HUES6 (cell line): ENCODE measurements around the gene ANO4.

Experiments
- H3K27ac ChIP-seq: 2 replicates; pipeline ENCODE4 v1.7.0; 2013; ENCODE audit warnings: low read depth, mild to moderate bottlenecking, low read length, inconsistent platforms
- H3K27me3 ChIP-seq: 2 replicates; pipeline ENCODE4 v1.6.1; 2013; ENCODE audit warnings: low read length; ENCODE audit not compliant: control insufficient read depth, insufficient read depth
- H3K36me3 ChIP-seq: 2 replicates; pipeline ENCODE4 v1.6.1; 2013; ENCODE audit warnings: low read length; ENCODE audit not compliant: control insufficient read depth, insufficient read depth
- H3K4me1 ChIP-seq: 2 replicates; pipeline ENCODE4 v1.6.1; 2013; ENCODE audit warnings: low read length; ENCODE audit not compliant: control insufficient read depth, insufficient read depth
- H3K4me3 ChIP-seq: 2 replicates; pipeline ENCODE4 v1.5.1; 2013; ENCODE audit warnings: low read depth, low read length
- H3K9ac ChIP-seq: one replicate; pipeline ENCODE4 v1.6.1; 2013; ENCODE audit warnings: mild to moderate bottlenecking, low read length
- H3K9me3 ChIP-seq: 2 replicates; pipeline ENCODE4 v1.6.1; 2013; ENCODE audit warnings: low read depth, low read length; ENCODE audit not compliant: control insufficient read depth, insufficient read depth

ANO4 gene

GRCh38 chr12:101064721-101065120 is 270.1 kb downstream of the ANO4 start:
- Histone ChIP-seq H3K4me3 (no peak overlapping the region), H3K4me1 (no peaks in the 10 kb centered on the region), H3K27ac (no peak overlapping the region), H3K36me3 (no peaks in the 10 kb centered on the region), H3K9ac (no peak overlapping the region), H3K27me3 (no peaks in the 10 kb centered on the region), H3K9me3 (no peaks in the 10 kb centered on the region)

DNA sequence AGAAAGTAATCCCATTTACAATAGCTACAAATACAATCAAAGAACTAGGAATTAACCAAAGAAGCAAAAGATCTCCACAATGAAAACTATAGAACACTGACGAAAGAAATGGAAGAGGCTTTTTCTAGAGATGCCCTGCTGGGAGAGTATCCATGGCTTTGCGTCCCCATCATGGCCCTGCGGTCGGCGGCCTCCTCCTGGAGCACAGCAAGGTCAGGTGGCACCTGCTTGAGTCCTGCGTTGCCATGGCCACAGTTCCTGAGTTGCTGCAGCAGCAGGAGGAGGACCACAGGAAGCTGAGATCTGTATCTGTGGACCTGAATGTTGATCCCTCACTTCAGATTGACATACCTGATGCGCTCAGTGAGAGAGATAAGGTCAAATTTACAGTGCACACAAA is 271.9 kb downstream of the ANO4 start:
- Histone ChIP-seq H3K9ac (no peak overlapping the region), H3K27me3 (no peaks in the 10 kb centered on the region), H3K4me1 (no peaks in the 10 kb centered on the region), H3K27ac (no peak overlapping the region), H3K36me3 (no peaks in the 10 kb centered on the region), H3K4me3 (no peak overlapping the region), H3K9me3 (no peaks in the 10 kb centered on the region)

- Histone ChIP-seq H3K9me3 (peaks cover 3% of the 10 kb centered on the region; the same call in 1 of the 2 replicates), H3K4me1 (no peaks in the 10 kb centered on the region), H3K9ac (no peak overlapping the region), H3K36me3 (no peaks in the 10 kb centered on the region), H3K4me3 (no peak overlapping the region), H3K27me3 (no peaks in the 10 kb centered on the region), H3K27ac (no peak overlapping the region)
These were observed 273.8 kb downstream of the ANO4 start for GRCh38 chr12:101068402-101068801.

GRCh38 chr12:101068836-101069235 is 274.3 kb downstream of the ANO4 start:
- Histone ChIP-seq H3K9me3 (peaks cover 3% of the 10 kb centered on the region; the same call in 1 of the 2 replicates), H3K4me1 (no peaks in the 10 kb centered on the region), H3K4me3 (no peak overlapping the region), H3K27ac (no peak overlapping the region), H3K9ac (no peak overlapping the region), H3K36me3 (no peaks in the 10 kb centered on the region), H3K27me3 (no peaks in the 10 kb centered on the region)

DNA sequence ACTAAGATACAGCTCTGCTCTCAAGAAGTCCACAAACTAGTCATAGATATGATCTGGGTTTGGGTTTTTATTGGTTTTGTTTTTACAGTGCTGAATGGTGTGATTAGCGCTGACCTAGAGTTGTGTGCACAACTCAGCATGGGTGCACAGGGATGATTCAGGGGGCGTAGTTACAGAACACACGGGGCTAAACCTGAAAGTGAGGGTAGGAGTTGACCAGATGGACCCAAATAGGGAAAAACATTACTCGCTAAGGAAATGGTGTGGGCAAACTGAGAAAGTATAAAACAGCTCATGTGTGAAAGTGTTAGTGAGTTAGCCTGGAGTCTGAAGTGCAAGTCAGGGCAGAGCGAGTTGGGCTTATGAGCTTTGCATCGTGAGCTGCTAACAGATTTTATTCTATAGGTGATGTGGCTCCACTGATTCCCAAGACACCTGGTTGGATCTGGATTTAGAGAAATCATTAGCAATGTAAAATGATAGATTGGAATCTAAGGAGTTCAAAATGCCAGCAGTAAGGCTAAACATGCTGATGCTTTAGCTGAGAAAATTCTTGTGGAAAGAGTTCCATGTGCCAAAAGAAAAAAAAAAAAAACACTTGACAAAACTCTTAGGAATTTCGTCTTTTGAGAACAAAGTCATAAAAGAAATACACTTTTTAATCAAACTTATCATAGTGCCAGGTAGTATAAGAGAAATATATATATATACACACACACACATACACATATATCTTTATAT is 280.5 kb downstream of the ANO4 start:
- no peaks in the 10 kb centered on the region for H3K27me3 ChIP-seq
- H3K9ac ChIP-seq: no peak overlapping the region
- H3K4me3 ChIP-seq: no peak overlapping the region
- no peaks in the 10 kb centered on the region for H3K36me3 ChIP-seq
- peaks cover 10% of the 10 kb centered on the region; the same call in 1 of the 2 replicates for H3K4me1 ChIP-seq
- peaks cover 3% of the 10 kb centered on the region; the same call in 1 of the 2 replicates for H3K9me3 ChIP-seq
- H3K27ac ChIP-seq: no peak overlapping the region

- H3K9ac ChIP-seq: no peak overlapping the region
These were observed 282.3 kb downstream of the ANO4 start for GRCh38 chr12:101076921-101077320.

GRCh38 chr12:101077791-101078528 is 283.4 kb downstream of the ANO4 start:
- H3K9me3 ChIP-seq: no peaks in the 10 kb centered on the region
- H3K36me3 ChIP-seq: no peaks in the 10 kb centered on the region
- H3K4me3 ChIP-seq: no peak overlapping the region
- H3K27ac ChIP-seq: no peak overlapping the region
- H3K4me1 ChIP-seq: peaks cover 10% of the 10 kb centered on the region; the same call in 1 of the 2 replicates
- H3K27me3 ChIP-seq: no peaks in the 10 kb centered on the region
- H3K9ac ChIP-seq: no peak overlapping the region

More at GRCh38 chr12:101076921-101077320, 282.3 kb downstream of the ANO4 start:
- peaks cover 1% of the 10 kb centered on the region; the same call in 1 of the 2 replicates for H3K9me3 ChIP-seq
- no peak overlapping the region for H3K4me3 ChIP-seq
- no peak overlapping the region for H3K27ac ChIP-seq
- no peaks in the 10 kb centered on the region for H3K36me3 ChIP-seq
- no peaks in the 10 kb centered on the region for H3K27me3 ChIP-seq
- peaks cover 10% of the 10 kb centered on the region; the same call in 1 of the 2 replicates for H3K4me1 ChIP-seq

- Histone ChIP-seq H3K27me3 (no peaks in the 10 kb centered on the region), H3K4me3 (no peak overlapping the region), H3K4me1 (peaks cover 10% of the 10 kb centered on the region; the same call in 1 of the 2 replicates), H3K9me3 (no peaks in the 10 kb centered on the region), H3K27ac (no peak overlapping the region), H3K36me3 (no peaks in the 10 kb centered on the region), H3K9ac (no peak overlapping the region)
These were observed 284.1 kb downstream of the ANO4 start for GRCh38 chr12:101078536-101079285.

DNA sequence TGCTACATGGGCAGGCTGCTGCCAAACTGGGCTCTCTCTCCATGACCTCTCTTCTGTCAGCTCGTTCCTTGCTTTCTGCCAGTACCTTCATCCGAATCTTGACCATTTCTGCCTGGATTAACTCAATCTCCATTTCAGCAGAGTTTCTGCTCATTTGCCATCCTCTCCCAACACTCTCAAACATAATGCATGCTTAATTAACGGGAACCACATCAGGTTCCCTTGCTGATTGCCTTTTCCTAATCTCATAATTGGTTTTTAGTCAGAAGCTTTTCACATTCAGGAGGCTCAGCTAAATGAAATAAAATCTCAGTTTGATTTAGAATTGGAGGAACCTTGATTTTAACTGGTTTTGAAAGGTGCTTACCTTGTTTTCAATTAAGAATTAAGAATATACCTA is 288.1 kb downstream of the ANO4 start:
- Histone ChIP-seq H3K27me3 (no peaks in the 10 kb centered on the region), H3K9me3 (no peaks in the 10 kb centered on the region), H3K4me3 (no peak overlapping the region), H3K4me1 (peaks cover 15% of the 10 kb centered on the region; the same call in 1 of the 2 replicates), H3K9ac (no peak overlapping the region), H3K36me3 (no peaks in the 10 kb centered on the region), H3K27ac (no peak overlapping the region)

- Histone ChIP-seq H3K9me3 (no peaks in the 10 kb centered on the region), H3K4me3 (no peak overlapping the region), H3K27ac (no peak overlapping the region), H3K36me3 (no peaks in the 10 kb centered on the region), H3K9ac (no peak overlapping the region), H3K4me1 (peaks cover 21% of the 10 kb centered on the region; the same call in 1 of the 2 replicates), H3K27me3 (no peaks in the 10 kb centered on the region)
These were observed 292.0 kb downstream of the ANO4 start for GRCh38 chr12:101086490-101087135.
